Mesendoderm (in vitro differentiated cells): Measurements from ENCODE around the gene USPL1.
A peak's percentile ranks its signal among the peaks of the same experiment; 100 is the strongest.

ENCODE experiments used
- DNase-seq: peaks from one replicate; pipeline ENCODE4 v3.0.0; 2013
- H2AK5ac ChIP-seq: 2 replicates; pipeline ENCODE4 v1.6.1; 2013; ENCODE audit warnings: low read length, inconsistent platforms
- H2BK120ac ChIP-seq: 2 replicates; pipeline ENCODE4 v1.6.1; 2013; ENCODE audit warnings: low read depth, mild to moderate bottlenecking, low read length, moderate library complexity, mixed read lengths
- H2BK15ac ChIP-seq: replicated peaks from 2 replicates; pipeline ENCODE4 v1.6.1; 2013; ENCODE audit warnings: low read depth, mild to moderate bottlenecking, moderate library complexity
- H2BK5ac ChIP-seq: 2 replicates; pipeline ENCODE4 v1.6.1; 2013; ENCODE audit warnings: low read length, inconsistent platforms
- H3K18ac ChIP-seq: 2 replicates; pipeline ENCODE4 v1.6.1; 2013; ENCODE audit warnings: mild to moderate bottlenecking, low read length, mixed read lengths
- H3K23ac ChIP-seq: one replicate; pipeline ENCODE4 v1.6.1; 2013; ENCODE audit warnings: low read length
- H3K27ac ChIP-seq: 2 replicates; pipeline ENCODE4 v1.5.1; 2013; ENCODE audit warnings: low read depth, mild to moderate bottlenecking, inconsistent platforms, low read length, moderate library complexity
- H3K27me3 ChIP-seq: 2 replicates; pipeline ENCODE4 v1.6.1; 2013; ENCODE audit warnings: low read length, control low read depth, mild to moderate bottlenecking, inconsistent platforms; ENCODE audit not compliant: insufficient read depth, poor library complexity
- H3K36me3 ChIP-seq: 2 replicates; pipeline ENCODE4 v1.6.1; 2013; ENCODE audit warnings: low read length, inconsistent platforms; ENCODE audit not compliant: control insufficient read depth, insufficient read depth
- H3K4ac ChIP-seq: one replicate; pipeline ENCODE4 v1.6.1; 2013; ENCODE audit warnings: low read depth, mild to moderate bottlenecking, low read length, moderate library complexity
- H3K4me1 ChIP-seq: 2 replicates; pipeline ENCODE4 v1.6.1; 2013; ENCODE audit warnings: low read depth, low read length, inconsistent platforms; ENCODE audit not compliant: control insufficient read depth
- H3K4me2 ChIP-seq: 2 replicates; pipeline ENCODE4 v1.6.1; 2013; ENCODE audit warnings: low read length
- H3K4me3 ChIP-seq: 2 replicates; pipeline ENCODE4 v1.5.1; 2013; ENCODE audit warnings: mild to moderate bottlenecking, low read length
- H3K56ac ChIP-seq: one replicate; pipeline ENCODE4 v1.6.1; 2013; ENCODE audit warnings: low read length
- H3K79me1 ChIP-seq: 2 replicates; pipeline ENCODE4 v1.6.1; 2013; ENCODE audit warnings: low read length, inconsistent platforms
- H3K79me2 ChIP-seq: 2 replicates; pipeline ENCODE4 v1.6.1; 2013; ENCODE audit warnings: mild to moderate bottlenecking, low read length; ENCODE audit not compliant: control insufficient read depth, insufficient read depth
- H3K9ac ChIP-seq: 2 replicates; pipeline ENCODE4 v1.6.1; 2013; ENCODE audit warnings: low read length, inconsistent platforms
- H4K5ac ChIP-seq: one replicate; pipeline ENCODE4 v1.6.1; 2013; ENCODE audit warnings: low read length
- H4K8ac ChIP-seq: one replicate; pipeline ENCODE4 v1.6.1; 2013; ENCODE audit warnings: low read depth, mild to moderate bottlenecking, control low read depth, low read length, moderate library complexity
- WGBS: extraction: QIAGEN DNeasy Blood & Tissue Kit; methylation state at CpG from one replicate; pipeline ENCODE4 v1.1.7; 2013; ENCODE audit warnings: low lambda C conversion rate, missing lambda C conversion rate; ENCODE audit not compliant: insufficient coverage; ENCODE audit errors: extremely low coverage; 5-methylcytosine and 5-hydroxymethylcytosine counted together

USPL1 gene

DNA sequence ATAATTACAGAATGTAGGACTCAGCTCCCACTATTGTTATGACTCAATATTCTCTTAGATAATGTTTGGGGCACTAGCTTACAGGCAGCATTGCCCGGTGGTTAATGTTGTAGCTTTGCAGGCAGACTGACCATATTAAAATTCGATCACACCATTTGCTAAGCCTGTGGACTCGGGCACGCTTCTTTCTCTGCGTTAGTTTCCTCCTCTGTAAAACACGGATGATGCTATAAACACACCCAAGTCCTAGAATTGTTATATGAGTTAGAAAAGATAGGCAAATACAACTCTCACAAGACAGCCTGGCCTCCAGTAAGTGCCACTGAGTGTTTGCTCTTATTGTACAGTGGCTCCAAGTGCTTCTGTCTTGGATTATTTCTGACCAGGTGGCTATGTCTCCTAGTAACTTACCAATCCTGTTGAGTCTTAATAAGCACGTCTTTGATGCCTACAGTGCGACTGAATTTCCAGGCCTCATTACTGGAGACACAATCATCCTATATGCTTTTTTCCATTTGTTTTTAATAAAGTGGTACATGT, 67.7 kb downstream of the USPL1 start:
- Histone ChIP-seq H3K4me2 (no peak overlapping the region), H2BK120ac (no peak overlapping the region), H4K5ac (no peak overlapping the region), H4K8ac (no peak overlapping the region), H3K23ac (no peak overlapping the region), H2AK5ac (no peak overlapping the region), H3K79me1 (no peaks in the 10 kb centered on the region), H3K27ac (no peak overlapping the region), H3K79me2 (no peaks in the 10 kb centered on the region), H3K4me3 (no peak overlapping the region), H3K36me3 (no peaks in the 10 kb centered on the region), H3K4me1 (no peaks in the 10 kb centered on the region), H3K27me3 (no peaks in the 10 kb centered on the region), H2BK15ac (no peak overlapping the region), H3K56ac (no peak overlapping the region), H3K9ac (no peak overlapping the region), H3K4ac (no peak overlapping the region), H2BK5ac (no peak overlapping the region), H3K18ac (no peak overlapping the region)
- DNase-seq = no peak
- WGBS = no CpG with 5 or more reads among the region's 8 CpGs

DNA sequence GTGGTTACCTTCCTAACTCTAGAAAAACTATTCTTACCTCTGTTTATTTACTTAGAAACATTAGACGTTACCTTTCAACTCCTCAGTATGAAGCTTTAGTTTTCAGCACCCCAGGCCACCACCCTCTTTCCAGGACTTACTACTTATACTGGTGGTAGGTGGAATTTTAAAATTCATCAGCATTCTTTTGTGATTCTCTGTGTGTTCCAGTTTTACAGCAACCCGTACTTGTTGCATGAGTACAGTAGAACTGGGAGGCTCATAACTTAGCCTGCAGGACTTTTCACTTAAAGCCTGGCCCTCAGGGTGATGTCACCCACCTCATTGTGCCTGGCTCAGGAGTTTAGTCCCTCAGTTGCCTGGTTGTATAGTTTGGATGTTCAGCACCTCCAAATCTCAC, 68.3 kb downstream of the USPL1 start:
- Histone ChIP-seq H3K23ac (no peak overlapping the region), H3K56ac (no peak overlapping the region), H3K9ac (no peak overlapping the region), H3K27me3 (no peaks in the 10 kb centered on the region), H3K18ac (no peak overlapping the region), H2AK5ac (no peak overlapping the region), H3K4me1 (no peaks in the 10 kb centered on the region), H2BK15ac (no peak overlapping the region), H3K4me2 (no peak overlapping the region), H3K36me3 (no peaks in the 10 kb centered on the region), H4K8ac (no peak overlapping the region), H2BK120ac (no peak overlapping the region), H2BK5ac (no peak overlapping the region), H4K5ac (no peak overlapping the region), H3K27ac (no peak overlapping the region), H3K79me2 (no peaks in the 10 kb centered on the region), H3K79me1 (no peaks in the 10 kb centered on the region), H3K4ac (no peak overlapping the region), H3K4me3 (no peak overlapping the region)
- WGBS = no CpG with 5 or more reads among the region's 2 CpGs
- no peak for DNase-seq

DNA sequence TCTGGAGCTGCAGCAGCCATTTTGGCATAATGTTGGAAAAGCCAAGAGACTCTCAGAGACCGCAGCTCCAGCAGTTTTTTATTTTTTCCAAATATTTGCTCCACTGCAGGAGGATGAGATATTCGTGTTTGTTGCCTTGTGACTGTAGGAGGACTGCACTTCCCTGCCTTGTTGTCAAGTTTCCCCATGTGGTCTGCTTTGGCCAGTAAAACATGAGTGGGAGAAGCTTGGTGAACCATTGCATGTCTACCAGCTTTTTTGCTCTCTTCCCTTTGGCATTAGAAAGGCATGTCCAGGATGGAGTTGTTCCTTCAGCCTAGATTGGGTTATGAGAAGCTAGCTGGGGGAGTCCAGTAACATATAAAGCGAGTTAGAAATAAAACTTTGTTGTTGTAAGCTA, 69.9 kb downstream of the USPL1 start:
- H3K27me3 ChIP-seq = no peaks in the 10 kb centered on the region
- H3K27ac ChIP-seq = no peak overlapping the region
- H2BK120ac ChIP-seq = no peak overlapping the region
- no peak overlapping the region for H3K4me3 ChIP-seq
- no peak overlapping the region for H3K18ac ChIP-seq
- no peak overlapping the region for H4K8ac ChIP-seq
- no peak overlapping the region for H2AK5ac ChIP-seq
- no peak overlapping the region for H4K5ac ChIP-seq
- no peak overlapping the region for H3K4me2 ChIP-seq
- no peak overlapping the region for H3K4ac ChIP-seq
- H3K79me2 ChIP-seq = no peaks in the 10 kb centered on the region
- no CpG with 5 or more reads among the region's 3 CpGs for WGBS
- H3K23ac ChIP-seq = no peak overlapping the region
- no peaks in the 10 kb centered on the region for H3K79me1 ChIP-seq
- H2BK5ac ChIP-seq = no peak overlapping the region
- no peak overlapping the region for H2BK15ac ChIP-seq
- H3K9ac ChIP-seq = no peak overlapping the region
- no peak for DNase-seq
- no peaks in the 10 kb centered on the region for H3K4me1 ChIP-seq
- no peaks in the 10 kb centered on the region for H3K36me3 ChIP-seq
- H3K56ac ChIP-seq = no peak overlapping the region

DNA sequence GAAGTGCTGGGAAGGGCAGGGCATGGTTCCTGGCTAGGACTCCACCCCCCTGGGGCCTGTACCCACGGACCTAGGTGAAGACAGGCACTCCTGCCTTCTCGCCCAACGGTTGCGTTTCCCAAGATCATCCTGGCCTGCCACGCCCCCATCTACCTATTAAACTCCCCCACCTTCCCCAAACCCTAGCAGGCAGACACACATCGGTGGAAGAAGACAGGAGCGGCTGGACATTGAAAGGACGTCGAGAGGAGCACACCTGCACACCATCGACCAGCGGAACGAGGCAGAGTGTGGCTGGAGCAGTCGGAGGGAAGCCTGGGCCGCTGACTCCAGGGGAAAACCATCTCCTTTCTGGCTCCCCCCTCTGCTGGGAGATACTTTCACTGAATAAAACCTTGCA, 72.0 kb downstream of the USPL1 start:
- H3K4me3 ChIP-seq = no peak overlapping the region
- no peak overlapping the region for H2BK15ac ChIP-seq
- WGBS = no CpG with 5 or more reads among the region's 14 CpGs
- H2BK5ac ChIP-seq = no peak overlapping the region
- no peak overlapping the region for H3K27ac ChIP-seq
- no peak overlapping the region for H3K18ac ChIP-seq
- no peak overlapping the region for H3K23ac ChIP-seq
- no peaks in the 10 kb centered on the region for H3K4me1 ChIP-seq
- no peaks in the 10 kb centered on the region for H3K36me3 ChIP-seq
- no peak for DNase-seq
- no peak overlapping the region for H4K8ac ChIP-seq
- no peak overlapping the region for H3K4me2 ChIP-seq
- no peaks in the 10 kb centered on the region for H3K79me2 ChIP-seq
- no peak overlapping the region for H3K9ac ChIP-seq
- H2BK120ac ChIP-seq = no peak overlapping the region
- no peaks in the 10 kb centered on the region for H3K79me1 ChIP-seq
- no peak overlapping the region for H4K5ac ChIP-seq
- H3K4ac ChIP-seq = no peak overlapping the region
- no peaks in the 10 kb centered on the region for H3K27me3 ChIP-seq
- H3K56ac ChIP-seq = no peak overlapping the region
- H2AK5ac ChIP-seq = no peak overlapping the region

DNA sequence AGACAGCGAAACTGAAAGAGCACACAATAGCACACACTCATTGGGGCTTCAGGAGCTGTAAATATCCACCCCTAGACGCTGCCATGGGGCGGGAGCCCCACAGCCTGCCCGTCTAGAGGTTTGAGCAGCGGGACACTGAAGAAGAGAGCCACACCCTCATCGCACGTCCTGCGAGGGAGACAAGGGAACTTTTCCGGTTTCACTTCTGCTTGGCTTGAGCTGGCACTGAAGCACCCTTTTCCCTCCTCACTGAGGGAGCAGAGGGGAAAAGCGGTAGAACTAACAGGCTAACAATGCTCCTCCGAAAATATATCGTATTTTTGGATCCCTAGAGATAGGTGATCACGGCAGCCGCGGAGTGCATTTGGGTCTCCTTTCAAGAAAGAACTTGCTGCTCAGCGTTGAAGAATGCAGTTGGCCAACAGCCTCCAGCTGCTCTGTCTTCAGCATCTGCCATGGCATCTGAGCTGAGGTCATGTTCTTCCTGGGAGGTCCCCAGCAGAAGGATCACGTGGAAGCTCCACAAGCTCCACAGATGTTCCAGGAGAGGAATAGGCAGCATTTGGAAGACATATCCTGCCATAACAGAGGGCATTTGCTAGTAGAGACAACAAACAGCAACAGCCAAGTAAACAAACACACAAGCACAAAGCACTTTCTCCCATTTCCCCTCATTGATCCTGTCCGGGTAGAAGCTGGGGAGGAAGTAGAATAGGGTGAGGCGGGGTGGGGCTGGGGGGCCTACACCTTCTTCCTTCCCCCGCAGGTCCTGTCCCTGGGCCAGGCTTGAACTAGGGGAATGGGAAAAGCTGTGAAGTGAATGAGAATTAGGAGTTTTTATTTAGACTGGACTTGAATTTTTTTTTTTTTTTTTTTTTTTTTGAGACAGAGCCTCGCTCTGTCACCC, 72.8 kb downstream of the USPL1 start:
- Histone ChIP-seq H3K27ac (no peak overlapping the region), H3K4me3 (no peak overlapping the region), H2BK15ac (no peak overlapping the region), H3K79me1 (no peaks in the 10 kb centered on the region), H3K4ac (no peak overlapping the region), H2BK5ac (no peak overlapping the region), H3K27me3 (no peaks in the 10 kb centered on the region), H3K56ac (no peak overlapping the region), H3K9ac (no peak overlapping the region), H3K18ac (no peak overlapping the region), H2BK120ac (no peak overlapping the region), H3K79me2 (no peaks in the 10 kb centered on the region), H3K36me3 (no peaks in the 10 kb centered on the region), H3K23ac (no peak overlapping the region), H4K8ac (no peak overlapping the region), H3K4me2 (no peak overlapping the region), H2AK5ac (no peak overlapping the region), H4K5ac (no peak overlapping the region), H3K4me1 (no peaks in the 10 kb centered on the region)
- peak; percentile 44 for DNase-seq
- no CpG with 5 or more reads among the region's 21 CpGs for WGBS
